ENCODE data around the gene ZYX.
"Not testable (repeated sequence)": the region's sequence is repeated elsewhere in the genome, so short reads cannot be mapped to it uniquely, and the experiment has no call there.

The ZYX gene

DNA sequence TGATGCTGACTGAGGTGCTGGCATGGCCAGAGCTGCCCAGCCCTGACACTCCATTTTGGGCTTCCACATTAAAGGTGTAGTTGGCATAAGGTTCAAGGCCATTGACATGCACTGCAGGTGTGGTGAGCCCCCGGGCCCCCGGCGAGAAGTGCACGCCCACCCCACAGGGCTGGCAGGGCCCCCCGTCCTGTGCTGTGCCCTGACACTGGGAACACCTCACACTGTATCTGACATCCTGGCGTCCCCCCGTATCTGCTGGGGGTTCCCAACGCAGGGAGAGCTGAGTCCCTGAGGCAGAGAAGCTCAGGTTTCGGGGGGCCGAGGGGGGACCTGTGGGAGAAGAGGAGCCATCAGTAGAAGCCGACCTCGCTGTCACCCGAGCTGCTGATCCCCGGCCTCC lies 17.5 kb downstream of the ZYX start:
- DNase-seq, result no peak

DNA sequence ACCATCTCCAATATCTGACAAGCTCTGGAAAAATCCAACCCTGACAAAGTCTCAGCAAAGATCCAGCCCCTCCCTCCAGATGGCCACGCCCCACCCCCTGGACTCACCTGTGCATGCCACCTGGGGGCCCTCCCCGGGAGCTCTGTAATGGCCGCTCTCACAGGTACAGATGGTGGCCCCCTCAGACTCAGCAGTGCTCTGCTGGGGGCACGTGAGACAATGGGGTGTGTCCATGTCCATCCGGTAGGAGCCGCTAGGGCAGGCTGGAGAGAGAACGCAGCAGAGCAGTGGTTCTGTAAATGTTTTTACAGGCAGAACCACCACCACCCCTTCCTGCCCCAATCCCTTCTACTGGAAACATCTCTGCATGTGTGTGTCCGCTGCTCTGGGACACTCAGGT lies 18.0 kb downstream of the ZYX start:
- DNase-seq, result no peak

DNA sequence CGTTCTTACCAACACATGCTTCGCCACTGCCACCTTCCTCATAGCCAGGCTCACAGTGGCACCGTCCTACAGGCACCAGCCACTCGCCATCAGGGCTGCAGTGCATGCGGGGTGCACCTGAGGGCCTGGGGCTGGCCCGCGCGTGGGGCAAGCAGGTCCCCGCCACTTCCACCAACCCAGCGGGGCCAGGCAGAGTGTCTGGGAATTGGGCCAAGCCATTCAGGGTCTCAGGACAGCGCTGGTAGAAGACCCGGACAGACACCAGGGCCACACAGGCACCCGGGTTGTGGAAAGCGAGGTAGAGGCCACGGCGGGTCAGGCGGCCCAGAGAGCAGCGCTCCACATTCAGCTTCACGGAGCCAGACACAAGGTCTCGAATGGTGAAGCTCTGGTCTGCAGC lies 18.5 kb downstream of the ZYX start:
- no peak for DNase-seq

DNA sequence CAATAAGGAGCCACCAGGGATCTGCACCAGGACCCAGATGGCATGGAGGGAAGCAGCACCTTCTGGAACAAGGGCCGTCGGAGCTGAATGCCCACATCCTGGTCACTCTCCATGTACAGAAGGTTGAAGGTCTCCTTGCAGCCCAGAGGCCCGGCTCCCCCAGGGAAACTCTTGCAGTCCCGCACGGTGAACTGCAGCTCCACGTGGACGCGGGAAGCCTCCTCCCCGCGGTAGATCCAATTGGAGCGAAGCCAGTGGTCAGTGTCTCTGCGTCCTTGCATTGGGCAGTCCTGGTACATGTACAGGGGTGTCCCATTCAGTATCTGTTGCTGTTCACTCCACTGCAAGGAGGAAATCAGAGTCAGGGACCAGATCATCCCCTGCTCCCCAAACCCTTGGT lies 20.1 kb downstream of the ZYX start:
- no peak for DNase-seq

DNA sequence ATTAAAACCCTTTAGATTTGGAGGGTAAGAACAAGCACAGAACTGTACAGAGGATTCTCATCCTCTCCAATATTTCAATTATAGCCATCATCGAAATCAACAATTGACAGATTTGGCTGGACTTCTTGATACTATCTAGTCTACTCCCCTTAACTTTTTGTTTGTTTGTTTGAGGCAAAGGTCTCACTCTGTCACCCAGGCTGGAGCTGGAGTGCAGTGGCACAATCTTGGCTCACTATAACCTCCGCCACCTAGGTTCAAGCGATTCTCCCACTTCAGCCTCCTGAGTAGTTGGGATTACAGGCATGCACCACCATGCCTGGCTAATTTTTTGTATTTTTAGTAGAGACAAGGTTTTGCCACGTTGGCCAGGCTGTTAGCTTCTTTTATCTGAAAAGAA lies 21.1 kb downstream of the ZYX start:
- DNase-seq, result not testable (repeated sequence)

DNA sequence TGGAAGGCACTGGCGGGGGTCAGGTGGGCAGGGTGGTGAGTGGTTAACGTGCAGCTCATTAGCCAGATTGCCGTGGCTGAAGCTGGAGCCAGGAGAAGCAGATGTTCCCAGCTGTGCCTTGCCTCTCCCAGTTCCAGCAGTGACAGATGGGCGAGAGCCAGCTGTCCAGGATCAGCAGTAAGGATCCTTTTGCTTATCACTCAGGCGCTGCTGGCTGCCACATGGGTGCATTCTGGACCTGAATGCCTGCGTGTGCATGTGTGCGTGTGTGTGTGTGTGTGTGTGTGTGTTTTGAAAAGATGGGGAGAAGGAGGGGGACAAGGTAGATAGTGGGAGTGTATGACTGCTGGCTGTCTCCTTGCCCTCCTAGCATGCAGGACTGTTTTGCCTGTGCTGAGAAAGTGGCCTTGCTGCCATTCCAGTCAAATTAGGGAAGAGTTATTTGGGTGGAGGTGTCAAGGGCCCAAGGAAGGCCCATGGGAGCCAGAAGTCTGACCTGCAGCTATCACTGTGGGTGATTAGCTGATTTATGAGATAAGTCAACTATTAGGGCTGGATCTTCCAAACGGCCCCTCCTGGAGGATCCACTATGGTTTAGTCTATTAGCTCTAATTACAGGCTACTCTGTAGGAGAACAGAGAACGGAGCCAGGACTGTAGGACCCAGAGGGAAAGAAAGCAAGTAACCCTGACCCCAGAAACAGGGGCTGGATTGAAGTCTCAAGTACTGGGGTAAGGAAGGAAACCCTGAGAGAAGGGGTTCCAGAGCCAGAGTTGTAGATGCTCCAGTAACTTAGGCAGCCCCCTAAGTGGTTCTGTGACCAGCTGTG lies 24.2 kb downstream of the ZYX start:
- no peak for DNase-seq

DNA sequence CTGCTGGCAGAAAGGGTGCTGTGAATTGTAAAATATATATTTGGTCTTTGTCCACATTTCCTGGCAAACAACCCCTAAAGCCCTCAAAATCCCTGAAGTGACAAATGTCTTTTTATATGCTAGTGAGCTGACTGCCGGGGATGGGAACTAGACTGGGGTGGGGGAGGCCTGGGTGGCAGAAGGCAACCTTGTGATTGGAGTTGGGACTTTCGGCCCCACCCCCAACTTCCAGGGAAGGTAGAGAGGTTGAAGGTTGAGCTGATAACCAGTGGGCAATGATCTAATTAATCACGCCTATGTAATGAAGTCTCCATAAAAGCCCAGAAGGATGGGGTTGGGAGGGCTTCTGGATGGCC lies 24.8 kb downstream of the ZYX start:
- no peak for DNase-seq

DNA sequence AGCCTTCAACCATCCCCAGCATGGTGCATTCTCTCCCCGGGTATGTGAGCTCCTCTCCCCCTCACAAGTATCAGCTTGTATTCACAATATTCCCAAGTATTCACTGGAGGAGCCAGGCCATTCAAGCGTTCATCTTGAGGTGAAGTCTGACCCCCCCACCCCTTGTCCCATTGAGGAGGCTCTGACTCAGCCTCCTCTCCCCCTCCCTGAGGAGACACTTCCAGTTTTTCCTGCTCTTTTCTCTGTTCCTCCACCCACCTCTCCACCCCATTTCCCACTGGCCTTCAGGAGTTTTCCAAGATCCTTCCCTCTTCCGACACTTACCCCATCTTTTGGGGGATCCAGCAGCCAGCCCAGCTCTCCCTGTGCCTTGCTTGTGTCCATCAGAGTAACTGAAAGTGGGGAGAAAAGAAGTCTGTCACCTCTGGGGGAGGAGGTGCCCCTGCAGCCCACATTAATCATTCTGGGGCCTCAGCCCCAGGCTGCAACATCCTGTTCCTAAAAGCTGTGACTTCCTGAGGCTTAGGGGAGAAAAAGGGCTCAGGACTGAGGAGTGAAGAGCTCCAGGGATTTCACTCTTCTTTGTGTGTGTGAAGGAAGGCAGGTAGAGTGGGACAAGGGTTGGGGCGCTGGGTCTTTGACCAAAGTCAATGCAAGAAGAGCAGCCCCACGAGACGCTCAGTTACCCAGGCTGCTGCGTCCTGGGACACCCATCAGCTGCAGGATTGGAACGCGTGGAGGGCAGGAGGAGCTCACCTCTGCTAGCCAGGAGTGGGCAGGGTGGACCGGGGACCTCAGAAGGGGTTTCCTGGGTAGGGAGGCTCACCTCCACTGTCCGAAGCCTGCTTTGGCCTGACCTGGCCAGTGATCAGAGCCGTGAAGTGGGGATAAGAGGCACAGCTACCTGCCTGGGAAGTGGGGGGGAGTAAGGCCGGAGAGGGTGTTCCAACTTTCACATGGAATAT lies 26.4 kb downstream of the ZYX start:
- DNase-seq, result peak; percentile 28

DNA sequence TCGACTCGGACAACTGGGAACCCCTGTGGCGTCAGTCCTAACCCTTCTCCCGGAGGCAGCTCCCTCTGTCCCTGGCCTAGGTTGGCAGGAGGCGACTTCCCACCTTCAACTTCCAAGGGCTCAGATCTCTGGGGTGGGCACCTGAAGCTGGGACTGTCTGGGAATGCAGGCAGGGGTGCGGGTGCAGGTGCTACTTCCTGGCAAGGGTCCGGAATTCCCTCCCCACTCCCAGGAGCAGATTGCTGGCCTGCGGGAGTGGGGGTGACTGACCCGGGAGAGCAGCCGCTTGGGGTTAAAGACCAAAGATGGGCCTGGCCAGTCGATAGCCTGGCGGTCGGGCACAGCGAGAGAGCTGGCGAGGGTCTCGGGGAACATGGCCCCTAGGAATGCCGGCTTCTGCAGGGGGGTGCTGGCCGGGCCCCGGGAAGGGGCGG lies 27.1 kb downstream of the ZYX start:
- no peak for DNase-seq

DNA sequence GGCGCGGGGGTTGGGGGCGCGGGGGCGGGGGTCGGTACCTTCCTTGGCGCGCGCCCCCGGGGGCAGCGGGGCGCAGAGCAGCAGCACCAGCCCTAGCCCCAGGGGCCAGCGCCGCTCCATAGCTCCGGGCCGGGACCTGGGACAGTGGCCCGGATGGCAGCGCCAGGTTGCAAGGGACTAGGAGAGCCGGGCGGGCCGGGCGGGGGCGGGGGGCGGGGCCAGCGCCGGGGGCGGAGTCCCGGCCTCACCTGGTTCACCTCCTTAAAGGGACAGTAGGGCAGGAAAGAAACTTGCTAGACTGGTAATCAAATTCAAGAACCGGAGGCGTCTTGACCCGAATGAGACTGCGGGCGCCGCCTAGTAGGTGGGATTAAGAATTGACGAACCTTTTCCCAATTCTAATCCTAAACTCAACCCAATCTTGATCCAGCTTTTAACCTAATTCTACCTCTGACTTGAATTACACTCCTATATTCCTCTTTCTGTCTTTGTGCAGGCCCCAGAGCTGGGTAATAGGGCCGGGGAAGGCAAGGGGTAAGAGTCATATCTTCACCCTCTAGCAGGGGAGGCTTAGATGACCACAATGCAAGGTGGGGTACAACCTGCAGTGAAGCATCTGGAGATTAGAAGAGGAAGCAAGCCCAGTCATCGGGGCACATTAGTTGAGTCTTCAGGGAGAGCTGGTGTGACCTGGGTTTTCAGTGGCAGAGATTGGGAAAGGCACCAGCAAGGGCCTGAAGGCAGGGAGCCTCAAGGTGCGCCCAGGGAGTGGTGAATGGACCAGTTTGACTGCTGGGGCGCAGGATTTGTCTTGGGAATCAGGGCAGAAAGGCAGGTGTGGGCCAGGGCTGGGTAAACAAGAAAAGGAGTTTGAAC lies 27.8 kb downstream of the ZYX start, which contains the start of gene EPHA1:
EPHA1 (minus strand) TSS at position 171 of the 876 bp plus-strand sequence; CDS start at position 120, 51 bp downstream.
- peak; percentile 31 for DNase-seq

DNA sequence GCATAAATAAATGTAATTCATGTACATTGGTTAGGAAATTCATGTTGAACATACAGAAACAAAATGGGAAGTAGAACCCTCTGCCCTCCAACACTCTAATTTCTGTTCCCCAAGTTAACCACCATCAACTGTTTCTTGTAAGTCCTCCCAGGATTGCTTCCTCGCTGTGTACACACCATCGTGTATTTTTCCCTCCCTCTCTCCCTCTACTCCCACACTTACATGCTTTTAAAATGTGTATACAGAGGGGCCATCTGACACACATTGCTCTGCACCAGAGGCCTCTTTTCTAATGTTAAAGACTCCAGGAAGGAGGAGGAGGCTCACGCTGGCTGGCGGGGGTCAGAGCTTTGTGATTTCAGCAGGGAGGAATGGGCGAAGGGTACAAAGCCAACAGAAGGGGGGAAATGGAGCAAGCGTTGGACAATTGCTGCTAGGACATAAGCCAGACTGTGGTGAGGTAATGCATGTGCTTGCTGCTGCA lies 29.4 kb downstream of the ZYX start:
- DNase-seq, result peak; percentile 90

DNA sequence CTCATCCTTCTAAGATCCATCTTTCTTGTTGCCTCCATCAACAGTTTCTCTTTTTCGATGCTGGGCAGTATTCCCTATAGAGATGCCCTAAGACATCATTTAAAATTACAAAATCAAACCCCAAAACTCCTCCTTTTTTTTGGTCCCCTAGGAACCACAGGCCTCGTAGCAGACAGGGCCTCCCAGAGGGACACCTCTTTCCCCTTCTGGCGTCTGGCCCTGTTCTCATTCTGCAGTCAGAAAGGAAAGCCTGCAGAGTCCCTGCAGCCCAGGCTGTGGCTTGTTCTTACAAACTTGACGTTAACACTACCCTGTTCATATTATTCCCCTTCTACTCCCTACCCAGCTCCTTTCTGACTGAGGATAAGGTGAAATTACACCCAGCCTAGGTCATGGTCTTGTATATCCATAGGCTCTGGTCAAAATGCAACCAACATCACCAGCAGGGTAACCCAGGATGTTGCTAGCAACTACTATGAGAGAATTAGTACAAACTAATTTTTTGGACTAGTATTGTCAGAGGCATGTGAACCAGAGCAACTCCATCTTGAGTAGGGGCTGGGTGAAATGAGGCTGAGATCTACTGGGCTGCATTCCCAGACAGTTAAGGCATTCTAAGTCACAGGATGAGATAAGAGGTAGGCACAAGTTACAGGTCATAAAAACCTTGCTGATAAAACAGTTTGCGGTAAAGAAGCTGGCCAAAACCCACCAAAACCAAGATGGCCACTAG lies 31.0 kb downstream of the ZYX start:
- DNase-seq, result no peak

DNA sequence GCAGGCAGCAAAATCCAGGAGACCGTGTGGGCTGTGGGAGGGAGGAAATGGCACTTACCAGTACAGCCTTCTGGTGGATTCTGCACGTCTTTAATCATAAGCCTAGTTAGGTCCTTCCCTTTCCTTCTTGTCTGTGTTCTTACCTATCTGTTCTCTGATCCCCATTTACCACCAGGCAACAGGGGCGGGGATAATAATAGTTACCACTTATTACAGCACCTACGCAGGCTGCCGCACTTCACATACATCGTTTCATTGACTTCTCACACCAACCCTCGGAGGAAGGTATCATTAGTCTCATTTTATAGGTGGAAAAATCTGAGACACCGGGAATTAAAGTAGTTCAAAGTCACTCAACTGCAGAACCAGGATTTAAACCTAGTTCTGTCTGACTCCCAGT lies 32.0 kb downstream of the ZYX start:
- DNase-seq, result no peak

DNA sequence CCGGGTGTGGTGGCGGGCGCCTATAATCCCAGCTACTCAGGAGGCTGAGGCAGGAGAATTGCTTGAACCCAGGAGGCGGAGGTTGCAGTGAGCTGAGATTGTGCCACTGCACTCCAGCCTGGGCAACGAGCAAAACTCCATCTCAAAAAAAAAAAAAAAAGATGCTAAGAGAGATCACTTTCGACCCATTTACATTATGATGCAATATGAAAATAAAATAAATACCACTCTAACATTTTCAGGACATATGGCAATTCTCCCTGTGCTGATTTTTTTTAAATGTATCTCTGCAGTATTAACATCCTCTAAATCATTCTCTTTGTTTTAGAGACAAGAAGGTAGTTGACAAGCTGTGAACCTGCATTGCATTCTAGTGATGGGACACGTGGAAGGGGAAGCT lies 34.1 kb downstream of the ZYX start:
- not testable (repeated sequence) for DNase-seq

DNA sequence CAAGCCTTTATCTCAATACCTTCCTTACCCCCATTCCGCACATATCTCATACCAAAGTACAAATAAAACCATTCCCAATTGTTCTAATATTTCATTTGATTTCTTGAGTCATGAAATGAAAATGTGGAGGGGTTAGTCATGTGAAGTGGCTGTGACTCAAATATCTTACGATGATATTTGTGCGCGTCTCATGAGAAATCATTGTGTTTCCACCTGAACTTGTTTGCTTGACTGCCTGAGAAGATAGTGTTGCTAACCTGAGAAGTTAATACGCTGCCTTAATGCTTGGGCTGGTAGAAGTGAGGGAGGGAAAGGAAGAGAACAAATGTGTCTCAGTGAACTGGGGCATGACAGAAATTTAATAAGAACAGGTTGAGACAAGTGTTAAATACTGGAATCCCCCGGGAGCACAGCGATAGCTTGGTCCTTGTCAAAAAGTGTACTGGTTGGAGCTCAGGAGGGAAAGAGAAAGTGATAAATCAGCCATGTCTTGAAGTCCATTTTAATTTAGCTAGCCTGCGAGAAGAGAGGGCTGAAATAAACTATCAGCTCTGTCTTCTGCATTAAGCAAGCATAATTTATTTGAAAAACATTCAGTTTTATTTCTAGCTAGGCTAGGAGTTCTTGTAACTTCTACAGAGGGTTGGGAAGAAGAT lies 34.7 kb downstream of the ZYX start:
- DNase-seq, result no peak

DNA sequence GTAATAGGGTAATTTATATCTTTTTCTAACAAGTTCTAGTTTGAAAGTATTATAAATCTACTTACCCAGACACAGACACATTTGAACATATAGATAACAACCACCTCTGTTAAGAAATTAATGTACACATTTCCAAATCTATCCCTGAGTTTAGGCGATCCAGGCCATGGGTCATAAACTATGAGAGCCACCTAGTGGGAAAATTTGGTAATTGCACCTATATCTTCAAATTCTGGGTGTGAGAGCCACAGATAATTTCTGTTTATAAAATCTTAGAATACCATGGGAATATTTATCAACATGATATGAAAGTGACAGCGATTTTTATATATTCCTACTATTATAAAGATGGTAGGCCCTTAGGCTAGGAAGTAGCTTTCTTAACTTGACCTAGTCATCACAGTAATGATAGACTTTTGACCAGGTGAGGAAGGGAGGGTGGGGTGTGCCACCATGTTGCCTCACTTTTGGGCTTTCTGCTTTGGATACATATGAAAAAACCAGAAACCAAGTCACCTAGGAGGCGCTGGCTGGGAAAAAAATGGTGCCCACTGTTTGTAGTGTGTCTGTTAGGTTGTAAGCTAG lies 35.5 kb downstream of the ZYX start:
- peak; percentile 81 for DNase-seq

DNA sequence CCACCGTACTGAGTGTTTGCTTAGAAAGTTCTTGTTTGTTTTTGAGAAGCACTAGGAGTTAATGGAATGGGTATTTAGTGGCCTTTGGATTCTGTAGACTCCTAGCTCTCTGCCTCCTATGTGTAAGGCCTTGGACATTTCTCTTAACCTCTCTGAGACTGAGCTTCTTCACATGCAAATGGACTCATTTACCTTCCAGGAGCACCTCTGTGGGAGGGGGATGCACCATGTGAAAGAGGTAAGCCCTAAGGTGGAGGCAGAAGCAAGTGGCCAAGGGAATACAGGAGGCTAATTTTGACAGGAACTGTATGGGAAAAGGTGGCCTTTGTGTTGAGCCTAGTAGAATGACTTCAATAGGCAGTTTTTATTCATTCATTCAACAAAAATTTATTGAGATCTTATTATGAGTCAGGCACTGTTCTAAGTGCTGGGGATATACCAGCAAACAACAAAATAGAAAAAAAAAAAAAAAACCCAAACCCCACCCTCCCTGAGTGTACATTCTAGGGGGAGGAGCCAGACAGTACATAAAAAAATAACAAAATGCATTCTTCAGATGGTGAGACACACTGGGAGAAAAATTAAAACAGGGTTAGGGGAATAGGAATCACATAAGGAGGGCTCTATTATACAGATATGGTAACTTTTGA lies 36.7 kb downstream of the ZYX start:
- DNase-seq, result no peak

DNA sequence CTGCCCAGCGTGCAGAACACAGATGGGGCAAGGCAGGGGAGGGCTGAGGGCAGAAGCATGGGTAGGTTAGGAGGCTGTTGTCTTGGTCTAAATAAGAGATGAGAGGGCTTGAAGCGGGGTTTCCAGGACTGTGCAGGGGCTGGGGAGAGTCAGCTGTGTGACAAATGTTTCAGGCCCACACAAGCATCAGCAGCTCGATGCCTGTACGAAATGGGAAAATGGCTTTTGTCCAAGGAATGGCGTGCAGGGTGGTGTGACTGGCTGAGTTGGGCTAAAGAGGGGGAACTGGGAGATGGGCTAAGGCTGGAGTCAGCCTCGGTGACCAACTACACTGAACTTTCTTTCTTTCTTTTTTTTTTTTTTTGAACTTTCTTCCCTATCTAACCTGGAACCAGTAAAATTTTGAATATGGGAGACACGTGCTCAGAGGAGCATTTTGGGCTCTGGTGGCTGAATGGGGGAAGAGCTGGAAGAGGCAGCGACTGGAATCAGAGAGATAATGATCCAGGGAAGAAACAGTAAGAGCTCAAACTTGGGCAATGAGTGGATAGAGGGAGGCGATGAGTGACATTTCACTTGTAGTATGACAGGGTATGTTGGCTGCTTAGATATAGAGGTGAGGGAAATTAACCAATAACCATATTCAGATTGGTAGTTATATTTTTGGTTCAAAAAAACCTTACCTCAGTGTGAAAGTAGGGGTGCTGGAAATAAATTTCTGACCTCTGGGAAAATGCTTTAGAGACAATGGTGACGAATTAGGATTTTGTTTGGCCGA lies 37.7 kb downstream of the ZYX start:
- no peak for DNase-seq

DNA sequence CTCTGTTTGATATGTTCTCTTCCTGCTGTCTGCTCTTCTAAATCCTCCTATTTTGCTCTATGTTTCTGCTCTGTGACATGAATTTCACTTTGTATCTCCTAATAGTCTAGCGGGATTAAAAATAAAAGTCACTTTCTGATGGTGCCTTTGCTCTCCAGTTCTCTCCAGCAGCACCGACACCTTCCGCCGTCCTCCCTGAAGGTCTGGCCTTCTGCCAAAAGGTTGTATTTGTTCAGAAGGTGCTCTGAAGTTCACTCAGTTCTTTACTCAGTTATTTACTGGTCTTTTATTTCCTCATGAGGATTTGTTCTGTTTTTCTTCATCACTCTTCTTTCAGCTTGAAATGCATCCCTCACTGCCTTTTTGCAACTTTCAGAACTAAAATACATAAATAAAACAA lies 38.7 kb downstream of the ZYX start:
- DNase-seq, result no peak

DNA sequence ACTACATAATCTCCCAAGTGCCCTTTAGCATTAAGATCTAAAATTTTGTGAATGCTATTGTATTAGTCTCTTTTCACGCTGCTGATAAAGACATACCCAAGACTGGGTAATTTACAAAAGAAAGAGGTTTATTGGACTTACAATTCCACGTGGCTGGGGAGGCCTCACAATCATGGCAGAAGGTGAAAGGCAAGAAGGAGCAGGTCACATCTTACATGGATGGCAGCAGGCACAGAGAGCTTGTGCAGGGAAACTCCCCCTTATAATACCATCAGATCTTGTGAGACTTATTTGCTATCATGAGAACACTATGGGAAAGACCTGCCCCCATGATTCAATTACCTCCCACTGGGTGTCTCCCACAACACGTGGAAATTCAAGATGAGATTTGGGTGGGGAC lies 39.5 kb downstream of the ZYX start:
- DNase-seq, result not testable (repeated sequence)

Measured in suppressor macrophage treated with lipopolysaccharide for 4 hours (primary cell).